Stimulated activated effector memory CD8-positive, alpha-beta T cell treated with anti-CD3 and anti-CD28 coated beads, Interleukin-12 subunit alpha, Interleukin-12 subunit beta, amount 100 ng/mL, for 72 hours (primary cell): ENCODE results near the gene RPS26.

ENCODE experiments used
- ATAC-seq: fragments of 150-1000 bp; cut with Tn5 transposase; 2 replicates; pipeline ENCODE4 v1.10.0; 2021
- DNase-seq, 2 donors: peaks; one replicate each; pipeline ENCODE4 v3.0.0; 2021 to 2022; ENCODE audit warnings: low spot score in 2 of 2
- H3K27ac Mint-ChIP-seq: one replicate; pipeline ENCODE4 v1.8.0; 2022; ENCODE audit warnings: mild to moderate bottlenecking, mixed read lengths
- H3K36me3 Mint-ChIP-seq: one replicate; pipeline ENCODE4 v1.8.0; 2022; ENCODE audit warnings: mild to moderate bottlenecking, mixed read lengths
- H3K4me1 Mint-ChIP-seq: one replicate; pipeline ENCODE4 v1.8.0; 2022; ENCODE audit warnings: mixed read lengths
- H3K4me3 Mint-ChIP-seq: one replicate; pipeline ENCODE4 v1.8.0; 2022; ENCODE audit warnings: mild to moderate bottlenecking, mixed read lengths
- H3K9me3 Mint-ChIP-seq: one replicate; pipeline ENCODE4 v1.8.0; 2022; ENCODE audit warnings: mixed read lengths

Gene RPS26

GRCh38 chr12:56080556-56081138 is 38.9 kb downstream of the RPS26 start:
- Mint-ChIP-seq H3K4me3 (peak overlapping the region; percentile 79), H3K9me3 (no peaks in the 10 kb centered on the region), H3K36me3 (no peaks in the 10 kb centered on the region), H3K4me1 (peaks cover 7% of the 10 kb centered on the region), H3K27ac (no peak overlapping the region)
- DNase-seq (no peak), ATAC-seq (no peak)

- Mint-ChIP-seq H3K4me3 (peak overlapping the region; percentile 79), H3K9me3 (no peaks in the 10 kb centered on the region), H3K4me1 (peaks cover 7% of the 10 kb centered on the region), H3K36me3 (no peaks in the 10 kb centered on the region), H3K27ac (no peak overlapping the region)
- no peak for ATAC-seq
- DNase-seq: no peak
Measured at GRCh38 chr12:56081393-56082347, 40.0 kb downstream of the RPS26 start.

GRCh38 chr12:56082382-56082781 is 40.7 kb downstream of the RPS26 start:
- Mint-ChIP-seq H3K36me3 (peaks cover under 1% of the 10 kb centered on the region), H3K4me3 (no peak overlapping the region), H3K4me1 (peaks cover 7% of the 10 kb centered on the region), H3K9me3 (no peaks in the 10 kb centered on the region), H3K27ac (no peak overlapping the region)
- ATAC-seq (no peak), DNase-seq (no peak)

GRCh38 chr12:56082967-56083366 is 41.2 kb downstream of the RPS26 start:
- H3K4me3 Mint-ChIP-seq: no peak overlapping the region
- H3K27ac Mint-ChIP-seq: no peak overlapping the region
- H3K4me1 Mint-ChIP-seq: peaks cover 7% of the 10 kb centered on the region
- DNase-seq (no peak), ATAC-seq (no peak)
- no peaks in the 10 kb centered on the region for H3K9me3 Mint-ChIP-seq
- H3K36me3 Mint-ChIP-seq: peaks cover 5% of the 10 kb centered on the region

- Mint-ChIP-seq H3K4me3 (no peak overlapping the region), H3K36me3 (peaks cover 5% of the 10 kb centered on the region), H3K9me3 (no peaks in the 10 kb centered on the region), H3K4me1 (peaks cover 7% of the 10 kb centered on the region), H3K27ac (no peak overlapping the region)
- DNase-seq: peak; percentile 18 to 64
- peak; percentile 64 for ATAC-seq
Measured at GRCh38 chr12:56084958-56085543, 43.3 kb downstream of the RPS26 start.

GRCh38 chr12:56086096-56086495 is 44.4 kb downstream of the RPS26 start:
- peaks cover 5% of the 10 kb centered on the region for H3K36me3 Mint-ChIP-seq
- H3K4me1 Mint-ChIP-seq: peaks cover 3% of the 10 kb centered on the region
- H3K9me3 Mint-ChIP-seq: no peaks in the 10 kb centered on the region
- no peak overlapping the region for H3K27ac Mint-ChIP-seq
- H3K4me3 Mint-ChIP-seq: no peak overlapping the region
- ATAC-seq: no peak
- DNase-seq: no peak

GRCh38 chr12:56086608-56087007 is 44.9 kb downstream of the RPS26 start:
- H3K4me1 Mint-ChIP-seq: no peaks in the 10 kb centered on the region
- no peaks in the 10 kb centered on the region for H3K9me3 Mint-ChIP-seq
- H3K36me3 Mint-ChIP-seq: peaks cover 5% of the 10 kb centered on the region
- no peak for DNase-seq
- H3K27ac Mint-ChIP-seq: no peak overlapping the region
- ATAC-seq: no peak
- no peak overlapping the region for H3K4me3 Mint-ChIP-seq

- ATAC-seq (no peak), DNase-seq (no peak)
Measured at GRCh38 chr12:56087220-56087619, 45.5 kb downstream of the RPS26 start.

More at GRCh38 chr12:56087220-56087619, 45.5 kb downstream of the RPS26 start:
- Mint-ChIP-seq H3K27ac (no peak overlapping the region), H3K4me1 (no peaks in the 10 kb centered on the region), H3K36me3 (peaks cover 5% of the 10 kb centered on the region), H3K4me3 (no peak overlapping the region), H3K9me3 (no peaks in the 10 kb centered on the region)
